ENCODE data around the gene ANKIB1. TPM values are rescaled to one million over a fixed set of nuclear protein-coding genes. Genes with fewer than 3 reads are reported as not detected.

Gene ANKIB1
- total and polyA plus RNA-seq, 9 of the 15 experiments (the other 6 are each of a cell fraction or from before 2014, with no cell fraction given): 5.9 to 25.2 (median 16.1) TPM

DNA sequence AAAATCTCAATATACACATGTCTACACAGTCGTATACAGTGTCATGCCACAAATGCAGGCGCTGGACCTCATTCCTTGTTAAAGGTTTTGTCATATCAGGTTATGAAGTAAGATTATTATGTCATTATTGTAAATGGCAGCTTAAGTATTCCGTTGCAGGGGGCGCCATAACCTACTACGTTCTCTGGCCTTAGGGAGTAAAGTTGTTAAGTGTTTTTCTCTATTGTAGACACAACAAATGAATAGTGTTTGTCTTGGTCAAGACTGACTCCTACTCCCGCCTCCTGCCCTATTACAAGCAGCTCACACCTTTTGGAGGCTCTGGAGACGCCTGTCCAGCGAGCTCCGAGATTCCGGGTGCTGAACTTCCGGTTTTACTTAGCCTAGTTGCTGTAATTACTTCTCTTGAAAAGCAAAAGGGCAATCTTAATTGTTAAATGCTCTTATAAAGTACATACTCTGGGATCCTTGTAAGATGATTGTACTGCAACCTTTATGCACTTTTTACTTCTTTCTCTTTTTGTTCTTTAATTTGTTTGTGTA is 202.5 kb downstream of the ANKIB1 start (continued):
- TF ChIP-seq HDAC1 (IDR thresholded peaks at IDR 0.05): peak in 1 of 2 experiments; percentile 48; a peak in 1 of 4 replicates
- TF ChIP-seq, protein P1, sequence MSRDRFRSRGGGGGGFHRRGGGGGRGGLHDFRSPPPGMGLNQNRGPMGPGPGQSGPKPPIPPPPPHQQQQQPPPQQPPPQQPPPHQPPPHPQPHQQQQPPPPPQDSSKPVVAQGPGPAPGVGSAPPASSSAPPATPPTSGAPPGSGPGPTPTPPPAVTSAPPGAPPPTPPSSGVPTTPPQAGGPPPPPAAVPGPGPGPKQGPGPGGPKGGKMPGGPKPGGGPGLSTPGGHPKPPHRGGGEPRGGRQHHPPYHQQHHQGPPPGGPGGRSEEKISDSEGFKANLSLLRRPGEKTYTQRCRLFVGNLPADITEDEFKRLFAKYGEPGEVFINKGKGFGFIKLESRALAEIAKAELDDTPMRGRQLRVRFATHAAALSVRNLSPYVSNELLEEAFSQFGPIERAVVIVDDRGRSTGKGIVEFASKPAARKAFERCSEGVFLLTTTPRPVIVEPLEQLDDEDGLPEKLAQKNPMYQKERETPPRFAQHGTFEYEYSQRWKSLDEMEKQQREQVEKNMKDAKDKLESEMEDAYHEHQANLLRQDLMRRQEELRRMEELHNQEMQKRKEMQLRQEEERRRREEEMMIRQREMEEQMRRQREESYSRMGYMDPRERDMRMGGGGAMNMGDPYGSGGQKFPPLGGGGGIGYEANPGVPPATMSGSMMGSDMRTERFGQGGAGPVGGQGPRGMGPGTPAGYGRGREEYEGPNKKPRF (IDR thresholded peaks at IDR 0.05; ENCODE audit: low read depth, low read length): no peak
- peak in 1 of 3 experiments; percentile 37 for TF ChIP-seq YY1 (IDR thresholded peaks at IDR 0.05; ENCODE audit: borderline replicate concordance in 1 of 3, control insufficient read depth in 1 of 3, extremely low read depth in 1 of 3, insufficient read depth in 3 of 3, insufficient read length in 1 of 3, insufficient replicate concordance in 2 of 3, low read depth in 1 of 3, low read length in 2 of 3)
- no peak for TF ChIP-seq CSDE1 (IDR thresholded peaks at IDR 0.05)
- peak; percentile 53; the same call in 1 of the 2 replicates for TF ChIP-seq NCOA1 (IDR thresholded peaks at IDR 0.05; ENCODE audit: low read depth)
- TF ChIP-seq BRD9 (IDR thresholded peaks at IDR 0.05; ENCODE audit: low read depth, partially characterized antibody): peak; percentile 50
- no peak for TF ChIP-seq ZNF316 (IDR thresholded peaks at IDR 0.05)
- no peak for TF ChIP-seq HDGF (IDR thresholded peaks at IDR 0.05)
- 0 out of 2 replicates have a peak, but pooled peaks have one; percentile 33 for TF ChIP-seq ETV5 (CRISPR knock-in tag; IDR thresholded peaks at IDR 0.05; ENCODE audit: low read depth)
- TF ChIP-seq SMARCA5 (IDR thresholded peaks at IDR 0.05): no peak
- no peak for TF ChIP-seq RNF2 (IDR thresholded peaks at IDR 0.05)
- no peak for TF ChIP-seq HOXB6 (CRISPR knock-in tag; IDR thresholded peaks at IDR 0.05; ENCODE audit: borderline replicate concordance)
- no peak for TF ChIP-seq STAT5B (CRISPR knock-in tag; IDR thresholded peaks at IDR 0.05)
- TF ChIP-seq EP400 (IDR thresholded peaks at IDR 0.05): peak; percentile 4
- TF ChIP-seq RFX1 (IDR thresholded peaks at IDR 0.05): no peak
- TF ChIP-seq CBX5 (IDR thresholded peaks at IDR 0.05; ENCODE audit: borderline replicate concordance, low read depth): no peak
- peak; percentile 69; the same call in 1 of the 2 replicates for TF ChIP-seq NBN (IDR thresholded peaks at IDR 0.05; ENCODE audit: low read depth)
- TF ChIP-seq PTBP1 (IDR thresholded peaks at IDR 0.05; ENCODE audit: low read depth, low read length): no peak
- no peak for TF ChIP-seq MEF2D (tag; conservative IDR thresholded peaks at IDR 0.05; ENCODE audit: low read depth)
- TF ChIP-seq BACH1 (tag; IDR thresholded peaks at IDR 0.05): 0 out of 2 replicates have a peak, but pooled peaks have one; percentile 53
- no peak for TF ChIP-seq SMAD3 (CRISPR knock-in tag; conservative IDR thresholded peaks at IDR 0.05)
- TF ChIP-seq ASH1L (IDR thresholded peaks at IDR 0.05; ENCODE audit: borderline replicate concordance, low read depth, partially characterized antibody): no peak
- TF ChIP-seq, protein P2, sequence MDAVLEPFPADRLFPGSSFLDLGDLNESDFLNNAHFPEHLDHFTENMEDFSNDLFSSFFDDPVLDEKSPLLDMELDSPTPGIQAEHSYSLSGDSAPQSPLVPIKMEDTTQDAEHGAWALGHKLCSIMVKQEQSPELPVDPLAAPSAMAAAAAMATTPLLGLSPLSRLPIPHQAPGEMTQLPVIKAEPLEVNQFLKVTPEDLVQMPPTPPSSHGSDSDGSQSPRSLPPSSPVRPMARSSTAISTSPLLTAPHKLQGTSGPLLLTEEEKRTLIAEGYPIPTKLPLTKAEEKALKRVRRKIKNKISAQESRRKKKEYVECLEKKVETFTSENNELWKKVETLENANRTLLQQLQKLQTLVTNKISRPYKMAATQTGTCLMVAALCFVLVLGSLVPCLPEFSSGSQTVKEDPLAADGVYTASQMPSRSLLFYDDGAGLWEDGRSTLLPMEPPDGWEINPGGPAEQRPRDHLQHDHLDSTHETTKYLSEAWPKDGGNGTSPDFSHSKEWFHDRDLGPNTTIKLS (IDR thresholded peaks at IDR 0.05; ENCODE audit: borderline replicate concordance, low read depth): no peak
- TF ChIP-seq DMBX1 (CRISPR knock-in tag; IDR thresholded peaks at IDR 0.05; ENCODE audit: borderline replicate concordance): no peak
- no peak for TF ChIP-seq ZNF197 (CRISPR knock-in tag; IDR thresholded peaks at IDR 0.05; ENCODE audit: low read depth)
- TF ChIP-seq PML (IDR thresholded peaks at IDR 0.05; ENCODE audit: low read length): peak; percentile 60
- no peak for TF ChIP-seq MECOM (CRISPR knock-in tag; IDR thresholded peaks at IDR 0.05)
- peak in 1 of 2 experiments; percentile 73; a peak in 1 of 4 replicates for TF ChIP-seq ARNT (IDR thresholded peaks at IDR 0.05)
- peak; percentile 14; the same call in 1 of the 2 replicates for TF ChIP-seq NFRKB (IDR thresholded peaks at IDR 0.05; ENCODE audit: low read depth)
- TF ChIP-seq ZNF165 (CRISPR knock-in tag; IDR thresholded peaks at IDR 0.05; ENCODE audit: borderline replicate concordance): no peak

Data from K562 (cell line).